Measurements from ENCODE around the gene BCAP31.
A peak's percentile ranks its signal among the peaks of the same experiment; 100 is the strongest.

The BCAP31 gene

GRCh38 chrX:153665726-153666306 is 58.4 kb downstream of the BCAP31 start:
- TF ChIP-seq, protein P1, sequence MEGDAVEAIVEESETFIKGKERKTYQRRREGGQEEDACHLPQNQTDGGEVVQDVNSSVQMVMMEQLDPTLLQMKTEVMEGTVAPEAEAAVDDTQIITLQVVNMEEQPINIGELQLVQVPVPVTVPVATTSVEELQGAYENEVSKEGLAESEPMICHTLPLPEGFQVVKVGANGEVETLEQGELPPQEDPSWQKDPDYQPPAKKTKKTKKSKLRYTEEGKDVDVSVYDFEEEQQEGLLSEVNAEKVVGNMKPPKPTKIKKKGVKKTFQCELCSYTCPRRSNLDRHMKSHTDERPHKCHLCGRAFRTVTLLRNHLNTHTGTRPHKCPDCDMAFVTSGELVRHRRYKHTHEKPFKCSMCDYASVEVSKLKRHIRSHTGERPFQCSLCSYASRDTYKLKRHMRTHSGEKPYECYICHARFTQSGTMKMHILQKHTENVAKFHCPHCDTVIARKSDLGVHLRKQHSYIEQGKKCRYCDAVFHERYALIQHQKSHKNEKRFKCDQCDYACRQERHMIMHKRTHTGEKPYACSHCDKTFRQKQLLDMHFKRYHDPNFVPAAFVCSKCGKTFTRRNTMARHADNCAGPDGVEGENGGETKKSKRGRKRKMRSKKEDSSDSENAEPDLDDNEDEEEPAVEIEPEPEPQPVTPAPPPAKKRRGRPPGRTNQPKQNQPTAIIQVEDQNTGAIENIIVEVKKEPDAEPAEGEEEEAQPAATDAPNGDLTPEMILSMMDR (IDR thresholded peaks at IDR 0.05; ENCODE audit: low read depth, low read length, missing control alignments): no peak
- no peak for DNase-seq (ENCODE audit: low read depth)
- no peak overlapping the region for H3K4me3 ChIP-seq (ENCODE audit: low read depth, low read length)

DNA sequence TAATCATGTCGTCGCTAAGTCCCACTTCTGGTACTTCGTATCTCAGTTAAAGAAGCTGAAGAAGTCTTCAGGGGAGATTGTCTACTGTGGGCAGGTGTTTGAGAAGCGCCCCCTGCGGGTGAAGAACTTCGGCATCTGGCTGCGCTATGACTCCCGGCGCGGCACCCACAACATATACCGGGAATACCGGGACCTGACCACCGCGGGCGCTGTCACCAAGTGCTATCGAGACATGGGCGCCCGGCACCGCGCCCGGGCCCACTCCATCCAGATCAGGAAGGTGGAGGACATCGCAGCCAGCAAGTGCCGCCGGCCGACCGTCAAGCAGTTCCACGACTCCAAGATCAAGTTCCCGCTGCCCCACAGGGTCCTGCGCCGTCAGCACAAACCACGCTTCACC is 61.9 kb downstream of the BCAP31 start:
- H3K4me3 ChIP-seq (ENCODE audit: low read depth, low read length): no peak overlapping the region
- no peak for DNase-seq (ENCODE audit: low read depth)
- TF ChIP-seq, protein P1 (IDR thresholded peaks at IDR 0.05; ENCODE audit: low read depth, low read length, missing control alignments): peak; percentile 54

DNA sequence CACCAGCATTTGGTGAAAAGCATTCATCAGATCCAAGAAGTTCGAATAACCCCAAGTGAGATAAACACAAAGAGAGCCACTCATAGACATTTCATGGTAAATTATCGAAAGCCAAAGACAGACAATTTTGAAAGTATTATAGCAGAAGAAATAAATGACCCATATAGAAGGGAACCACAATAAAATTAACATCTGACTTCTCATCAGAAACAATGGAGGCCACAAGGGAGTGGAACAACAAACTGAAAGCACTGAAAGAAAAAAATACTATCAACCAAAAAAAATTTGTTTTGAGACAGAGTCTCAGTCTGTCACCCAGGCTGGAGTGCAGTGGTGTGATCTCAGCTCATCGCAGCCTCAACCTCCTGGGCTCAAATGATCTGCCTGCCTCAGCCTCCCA is 64.9 kb downstream of the BCAP31 start:
- DNase-seq (ENCODE audit: low read depth): no peak
- TF ChIP-seq, protein P1 (IDR thresholded peaks at IDR 0.05; ENCODE audit: low read depth, low read length, missing control alignments): no peak
- H3K4me3 ChIP-seq (ENCODE audit: low read depth, low read length): no peak overlapping the region

- no peak for DNase-seq (ENCODE audit: low read depth)
- TF ChIP-seq, protein P1 (IDR thresholded peaks at IDR 0.05; ENCODE audit: low read depth, low read length, missing control alignments): no peak
These were observed 67.0 kb downstream of the BCAP31 start for GRCh38 chrX:153657161-153657560.

GRCh38 chrX:153653556-153653955 is 70.6 kb downstream of the BCAP31 start:
- TF ChIP-seq, protein P1 (IDR thresholded peaks at IDR 0.05; ENCODE audit: low read depth, low read length, missing control alignments): no peak
- no peak for DNase-seq (ENCODE audit: low read depth)
- no peak overlapping the region for H3K4me3 ChIP-seq (ENCODE audit: low read depth, low read length)

More at GRCh38 chrX:153657161-153657560, 67.0 kb downstream of the BCAP31 start:
- H3K4me3 ChIP-seq (ENCODE audit: low read depth, low read length): no peak overlapping the region

DNA sequence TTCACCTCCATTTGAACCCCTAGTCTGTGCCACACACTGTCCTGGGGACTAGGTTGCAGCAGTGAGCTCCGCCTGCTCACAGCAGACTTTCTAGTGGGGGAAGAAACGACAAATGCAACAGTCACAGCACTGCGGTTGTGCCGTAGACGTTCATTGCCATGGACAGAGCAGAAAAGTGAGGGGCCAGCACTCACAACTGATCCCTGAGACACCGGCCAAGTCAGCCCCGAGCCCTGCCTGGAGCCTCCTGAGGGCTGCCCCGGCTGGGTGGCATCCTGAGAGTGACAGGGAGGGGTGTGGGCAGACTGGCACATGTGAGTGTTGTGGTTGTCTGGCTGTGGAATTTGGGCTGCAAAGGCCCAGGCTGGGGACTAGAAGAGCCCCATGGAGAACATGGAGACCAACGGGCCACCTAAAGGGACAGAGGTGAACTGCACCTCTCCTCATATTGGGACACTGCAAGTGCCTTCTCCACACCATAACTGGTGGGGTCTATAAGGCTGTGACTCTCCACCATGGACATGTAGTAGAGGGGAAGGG is 72.6 kb downstream of the BCAP31 start:
- DNase-seq (ENCODE audit: low read depth): no peak
- TF ChIP-seq, protein P1 (IDR thresholded peaks at IDR 0.05; ENCODE audit: low read depth, low read length, missing control alignments): peak; percentile 63
- H3K4me3 ChIP-seq (ENCODE audit: low read depth, low read length): no peak overlapping the region

DNA sequence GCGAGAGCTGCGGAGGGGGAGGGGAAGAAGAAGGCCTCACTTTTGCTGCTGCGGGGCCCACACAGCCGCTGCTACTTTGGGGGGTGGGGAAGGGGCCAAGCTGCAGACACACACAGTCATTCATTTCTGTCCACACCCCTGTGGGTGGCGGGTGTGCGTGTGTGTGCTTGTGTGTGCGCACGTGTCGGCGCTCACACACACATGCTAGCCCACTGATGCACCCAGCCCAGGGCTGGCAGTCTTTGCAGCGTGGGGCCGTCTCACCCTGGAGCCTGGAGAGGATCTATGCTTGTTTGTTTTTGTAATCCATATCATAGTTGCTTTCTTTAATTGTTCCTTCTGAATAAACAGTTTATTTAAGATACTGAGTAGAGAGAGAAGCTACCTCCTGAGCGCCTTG is 73.2 kb downstream of the BCAP31 start:
- no peak for DNase-seq (ENCODE audit: low read depth)
- no peak overlapping the region for H3K4me3 ChIP-seq (ENCODE audit: low read depth, low read length)
- TF ChIP-seq, protein P1 (IDR thresholded peaks at IDR 0.05; ENCODE audit: low read depth, low read length, missing control alignments): no peak

Measured in GM12864 (cell line).